ENCODE measurements around the gene TPRG1.
A peak's percentile ranks its signal among the peaks of the same experiment; 100 is the strongest.

TPRG1 gene

DNA sequence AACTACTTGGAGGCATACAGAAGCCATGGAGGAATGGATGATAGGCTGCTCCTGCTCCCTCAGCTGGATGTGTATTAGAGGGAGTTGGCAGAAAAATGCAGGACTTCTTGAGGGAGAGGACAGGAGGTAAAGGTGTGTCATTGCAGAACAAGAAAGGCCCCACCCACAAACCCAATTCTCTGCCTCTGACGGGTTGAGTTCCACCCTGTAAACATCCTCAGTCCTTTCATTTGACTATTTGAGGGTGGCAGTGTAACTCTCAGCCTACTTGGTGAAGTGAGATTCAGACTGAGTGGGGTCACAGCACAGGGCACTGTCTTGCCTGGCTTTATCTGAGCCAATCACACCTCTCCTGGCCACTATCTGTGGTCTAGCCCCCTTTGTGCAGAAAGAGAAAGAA is at the start of gene TPRG1:
Gene TPRG1, plus strand, starts transcription at position 265 of the 400 bp plus-strand sequence. CDS start 35,414 bp downstream, outside the sequence.
- DNase-seq (ENCODE audit: low spot score): no peak

- DNase-seq (ENCODE audit: low spot score): no peak
Measured at GRCh38 chr3:189122110-189122509, 49.7 kb upstream of the TPRG1 start.

GRCh38 chr3:189122526-189123205 is 49.1 kb upstream of the TPRG1 start:
- DNase-seq (ENCODE audit: low spot score): no peak

- no peak for DNase-seq (ENCODE audit: low spot score)
Measured at GRCh38 chr3:189123595-189124387, 48.0 kb upstream of the TPRG1 start.

- DNase-seq (ENCODE audit: low spot score): no peak
Measured at GRCh38 chr3:189132231-189132671, 39.5 kb upstream of the TPRG1 start.

DNA sequence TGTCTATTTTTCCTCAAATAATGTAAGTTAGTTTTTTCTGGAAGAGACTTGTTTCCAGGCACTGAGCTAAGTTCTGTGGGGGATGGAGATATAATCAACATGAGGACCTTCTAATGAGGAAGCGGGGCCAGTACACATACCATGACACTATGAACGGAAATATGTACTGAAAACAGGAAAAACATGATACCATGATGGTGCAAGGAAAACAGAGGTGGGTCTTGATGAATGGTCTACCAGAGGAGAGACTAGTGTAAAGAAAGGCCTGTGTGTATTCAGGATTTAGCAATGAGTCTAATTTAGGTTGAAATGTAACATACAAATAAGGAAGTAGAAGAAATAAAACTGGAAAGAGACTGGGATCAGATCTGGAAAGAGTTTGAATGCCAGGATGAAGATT is 38.9 kb upstream of the TPRG1 start:
- no peak for DNase-seq (ENCODE audit: low spot score)

DNA sequence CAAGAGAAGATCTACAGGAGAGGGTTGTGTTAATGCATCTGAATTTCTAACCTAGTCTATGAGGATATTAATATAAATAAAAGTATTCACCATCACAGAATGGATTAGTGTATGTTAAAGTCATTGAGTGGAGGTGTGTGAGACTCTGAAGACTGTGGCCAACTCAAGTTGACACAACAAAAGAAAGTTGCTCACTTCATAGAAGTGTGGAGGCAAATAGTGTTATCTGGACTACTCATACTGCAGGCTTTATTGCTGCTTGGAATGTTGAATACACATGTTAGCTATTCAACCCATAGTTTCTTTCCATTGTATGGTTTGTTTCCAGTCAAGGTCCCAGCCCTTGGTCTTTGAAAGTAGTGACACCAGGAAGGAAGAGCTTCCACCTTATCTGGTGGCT is 38.0 kb upstream of the TPRG1 start:
- DNase-seq (ENCODE audit: low spot score): no peak

DNA sequence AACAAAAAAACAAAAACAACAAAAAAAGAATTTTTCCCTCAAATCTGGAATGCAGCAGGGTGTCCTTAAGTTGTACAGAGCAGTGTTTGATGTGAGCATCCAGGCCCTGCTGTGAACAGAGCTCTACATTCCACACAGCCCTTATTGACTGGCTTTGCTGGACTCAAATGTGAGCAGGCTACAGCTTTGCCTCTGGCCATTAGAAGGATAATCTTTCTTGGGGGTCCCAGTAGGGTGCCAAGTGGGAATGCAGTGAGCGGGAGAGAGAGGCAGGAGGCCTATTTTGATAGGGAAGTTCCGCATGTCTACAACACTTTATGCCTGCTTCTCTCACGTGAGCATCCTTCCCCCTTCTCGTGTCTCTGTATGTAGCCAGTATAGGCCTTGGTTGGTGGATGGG is 34.4 kb upstream of the TPRG1 start:
- DNase-seq (ENCODE audit: low spot score): no peak

DNA sequence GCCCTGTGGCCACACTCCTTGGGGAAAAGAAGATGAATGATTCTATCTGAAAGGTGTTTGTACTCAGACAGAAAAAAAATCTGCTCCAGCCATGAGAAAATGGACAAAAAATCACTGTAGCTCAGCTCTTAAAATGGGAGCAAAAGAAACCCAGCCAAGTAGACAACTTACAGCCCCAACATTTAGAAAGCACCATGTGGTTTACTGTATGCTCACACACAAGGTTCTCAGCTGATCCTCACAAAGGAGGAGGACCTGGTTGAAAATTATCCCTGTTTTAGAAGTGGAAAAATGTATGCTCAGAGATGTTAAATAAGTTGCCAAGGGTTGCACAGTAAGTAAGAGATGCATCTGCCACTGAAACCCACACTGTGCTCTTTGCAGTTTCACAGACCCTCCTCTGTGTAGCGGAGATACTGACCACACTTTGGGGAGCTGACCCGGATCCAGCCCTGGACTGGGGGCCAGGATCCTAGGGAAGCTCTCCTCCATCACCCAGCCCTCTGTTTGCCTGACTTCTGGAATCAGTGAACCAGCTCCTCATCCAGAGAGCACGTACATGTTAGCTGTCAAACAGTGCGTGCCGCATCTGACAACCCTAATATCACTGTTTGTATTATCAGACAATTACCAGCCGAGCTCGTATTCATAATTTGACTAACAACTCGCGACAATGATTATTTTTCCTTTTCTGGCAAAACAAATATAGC is 32.7 kb upstream of the TPRG1 start:
- DNase-seq (ENCODE audit: low spot score): no peak

DNA sequence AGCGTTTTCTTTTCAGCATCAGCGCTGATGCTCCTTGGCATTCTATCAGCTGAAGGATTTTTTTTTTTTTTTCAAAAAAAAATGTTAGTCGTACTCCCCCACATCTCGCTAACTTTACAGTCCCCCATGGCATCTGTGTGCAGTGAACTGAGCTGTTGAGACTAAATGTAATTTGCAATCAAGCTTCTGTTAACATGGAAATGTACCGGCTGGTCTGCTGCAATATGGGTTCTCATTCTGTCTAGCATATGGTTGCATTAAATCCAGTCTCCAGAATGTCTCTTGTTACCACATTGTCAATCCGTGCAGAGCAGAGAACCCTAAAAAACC is 32.2 kb upstream of the TPRG1 start:
- DNase-seq (ENCODE audit: low spot score): no peak

- no peak for DNase-seq (ENCODE audit: low spot score)
Measured at GRCh38 chr3:189142527-189142926, 29.2 kb upstream of the TPRG1 start.

- DNase-seq (ENCODE audit: low spot score): no peak
Measured at GRCh38 chr3:189143321-189143720, 28.4 kb upstream of the TPRG1 start.

GRCh38 chr3:189143771-189144170 is 28.0 kb upstream of the TPRG1 start:
- no peak for DNase-seq (ENCODE audit: low spot score)

GRCh38 chr3:189144645-189145044 is 27.1 kb upstream of the TPRG1 start:
- DNase-seq (ENCODE audit: low spot score): peak; percentile 29

- DNase-seq (ENCODE audit: low spot score): no peak
Measured at GRCh38 chr3:189146848-189147247, 24.9 kb upstream of the TPRG1 start.

DNA sequence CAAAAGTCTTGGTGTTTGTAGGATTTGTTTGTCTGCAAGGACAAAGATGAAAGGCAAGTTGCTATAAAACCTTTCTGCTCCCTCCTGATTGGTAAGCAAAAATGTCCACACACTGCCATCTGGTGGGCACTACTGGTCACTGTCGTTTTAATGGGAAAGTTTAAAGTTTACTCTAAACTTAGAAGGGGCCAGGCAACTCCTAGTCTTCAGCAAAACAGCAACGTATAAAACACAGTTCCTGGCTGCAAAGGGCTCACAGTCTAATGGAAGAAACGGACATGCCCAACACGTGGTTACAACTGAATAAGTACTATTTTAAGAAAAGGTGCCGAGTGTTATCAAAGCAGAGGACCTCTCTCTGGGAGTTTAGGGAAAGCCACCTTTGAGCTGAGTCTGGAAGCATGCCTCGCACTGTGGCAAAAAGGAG is 23.7 kb upstream of the TPRG1 start:
- peak; percentile 63 for DNase-seq (ENCODE audit: low spot score)

DNA sequence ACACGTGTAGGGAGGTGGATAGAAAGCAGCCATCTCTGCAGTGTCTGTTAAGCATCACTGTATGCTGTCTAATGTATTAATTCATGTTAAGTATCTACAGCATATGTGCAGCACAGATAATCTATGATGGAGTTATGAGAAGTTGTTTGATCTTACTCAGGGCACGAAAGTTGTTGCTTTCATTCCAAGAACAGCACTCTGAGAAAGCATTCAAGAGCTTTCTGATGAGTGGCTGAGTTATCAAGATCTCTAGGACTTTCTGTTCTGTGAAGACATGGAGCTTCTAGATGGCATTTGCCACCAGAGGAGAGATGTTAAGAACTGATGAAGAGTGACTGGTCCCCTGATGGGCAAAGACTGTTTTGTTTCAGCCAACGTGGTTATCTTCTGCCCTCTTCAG is 22.6 kb upstream of the TPRG1 start:
- DNase-seq (ENCODE audit: low spot score): no peak

GRCh38 chr3:189157232-189158007 is 14.4 kb upstream of the TPRG1 start:
- no peak for DNase-seq (ENCODE audit: low spot score)

DNA sequence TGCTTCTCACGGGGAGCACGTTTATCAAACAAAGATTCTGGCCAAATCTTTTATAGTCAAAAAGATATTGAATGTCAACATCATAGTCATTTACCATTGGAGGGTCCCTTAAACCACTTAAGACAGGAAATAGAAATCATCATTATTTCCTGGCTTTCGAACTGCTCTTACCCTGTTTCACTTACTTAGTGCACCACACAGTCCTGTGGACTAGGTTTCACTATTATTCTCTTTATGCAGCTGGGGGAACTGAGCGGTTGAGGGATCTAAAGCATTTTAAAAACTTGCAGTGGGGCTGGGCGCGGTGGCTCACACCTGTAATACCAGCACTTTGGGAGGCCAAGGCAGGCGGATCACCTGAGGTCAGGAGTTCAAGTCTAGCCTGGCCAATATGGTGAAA is 13.7 kb upstream of the TPRG1 start:
- DNase-seq (ENCODE audit: low spot score): no peak

DNA sequence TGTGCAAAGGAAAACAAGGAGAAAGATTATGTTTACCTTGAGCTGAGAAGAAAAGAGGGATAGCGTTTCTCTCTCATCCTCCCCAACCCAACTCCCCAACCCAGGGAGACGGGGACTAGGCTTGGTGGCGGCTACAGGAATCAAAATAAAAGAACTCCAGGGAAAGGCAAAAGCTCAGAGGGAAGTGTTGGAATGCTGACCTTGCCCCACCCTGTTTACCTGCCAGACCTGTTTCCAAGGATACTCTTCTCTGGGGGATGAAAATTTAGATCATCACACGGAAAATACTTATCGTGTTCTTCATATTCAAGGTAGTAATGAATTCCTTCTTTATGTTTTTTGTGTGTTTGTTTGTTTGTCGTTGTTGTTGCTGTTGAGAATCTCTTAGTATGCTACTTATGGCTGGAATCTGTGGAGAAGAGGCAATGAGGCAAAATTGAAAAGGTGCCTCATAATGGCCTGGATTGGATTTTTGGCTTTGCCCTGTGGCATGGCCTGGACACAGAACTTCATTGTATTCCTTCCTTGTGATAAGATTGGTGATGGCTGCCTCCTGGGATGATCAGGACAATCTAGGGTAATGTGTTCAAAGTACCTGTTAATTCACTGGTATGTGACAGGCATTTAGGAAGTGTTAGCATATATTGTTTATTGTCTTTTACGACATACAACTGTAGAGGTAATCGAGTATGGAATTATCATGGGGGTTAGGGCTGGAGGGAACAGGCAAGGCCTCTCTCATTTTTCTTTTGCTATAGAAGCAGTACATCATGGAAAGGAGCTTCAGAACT is 11.1 kb upstream of the TPRG1 start:
- DNase-seq (ENCODE audit: low spot score): no peak

DNA sequence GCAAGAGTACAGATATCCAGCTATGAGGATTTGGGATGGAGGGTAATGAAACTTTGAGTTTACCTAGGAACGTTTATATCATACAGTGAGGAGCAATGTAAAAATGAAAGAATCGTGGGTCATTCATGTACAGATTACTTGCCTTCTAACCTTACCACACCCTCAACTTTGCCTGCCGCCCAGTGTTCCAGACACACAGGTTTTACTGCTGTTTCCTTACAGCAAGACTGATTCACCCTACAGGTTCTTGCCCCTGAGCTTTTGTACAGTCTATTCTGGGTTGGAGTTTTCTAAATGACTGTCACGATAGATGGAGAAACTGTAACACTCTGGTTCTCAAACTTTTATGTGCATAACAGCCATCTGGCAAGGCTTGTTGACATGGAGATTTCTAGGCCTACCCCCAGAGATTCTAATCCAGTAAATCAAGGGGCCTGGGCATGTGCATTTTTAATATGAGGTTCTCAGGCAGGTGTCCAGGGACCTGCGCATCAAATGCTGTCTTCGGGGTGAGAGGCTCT is 6.6 kb upstream of the TPRG1 start:
- DNase-seq (ENCODE audit: low spot score): no peak
